Effector CD4-positive, alpha-beta T cell (primary cell): ENCODE data around the gene SPG11.
A peak's percentile ranks its signal among the peaks of the same experiment; 100 is the strongest.
"Not testable (repeated sequence)": the region's sequence is repeated elsewhere in the genome, so short reads cannot be mapped to it uniquely, and the experiment has no call there.

Source experiments
- DNase-seq: peaks from one replicate; pipeline ENCODE4 v3.0.0-alpha.2; 2020
- total RNA-seq: gene quantifications from one replicate; lab custom pipeline; 2026; lab: John Stamatoyannopoulos, UW

The SPG11 gene, protein sequence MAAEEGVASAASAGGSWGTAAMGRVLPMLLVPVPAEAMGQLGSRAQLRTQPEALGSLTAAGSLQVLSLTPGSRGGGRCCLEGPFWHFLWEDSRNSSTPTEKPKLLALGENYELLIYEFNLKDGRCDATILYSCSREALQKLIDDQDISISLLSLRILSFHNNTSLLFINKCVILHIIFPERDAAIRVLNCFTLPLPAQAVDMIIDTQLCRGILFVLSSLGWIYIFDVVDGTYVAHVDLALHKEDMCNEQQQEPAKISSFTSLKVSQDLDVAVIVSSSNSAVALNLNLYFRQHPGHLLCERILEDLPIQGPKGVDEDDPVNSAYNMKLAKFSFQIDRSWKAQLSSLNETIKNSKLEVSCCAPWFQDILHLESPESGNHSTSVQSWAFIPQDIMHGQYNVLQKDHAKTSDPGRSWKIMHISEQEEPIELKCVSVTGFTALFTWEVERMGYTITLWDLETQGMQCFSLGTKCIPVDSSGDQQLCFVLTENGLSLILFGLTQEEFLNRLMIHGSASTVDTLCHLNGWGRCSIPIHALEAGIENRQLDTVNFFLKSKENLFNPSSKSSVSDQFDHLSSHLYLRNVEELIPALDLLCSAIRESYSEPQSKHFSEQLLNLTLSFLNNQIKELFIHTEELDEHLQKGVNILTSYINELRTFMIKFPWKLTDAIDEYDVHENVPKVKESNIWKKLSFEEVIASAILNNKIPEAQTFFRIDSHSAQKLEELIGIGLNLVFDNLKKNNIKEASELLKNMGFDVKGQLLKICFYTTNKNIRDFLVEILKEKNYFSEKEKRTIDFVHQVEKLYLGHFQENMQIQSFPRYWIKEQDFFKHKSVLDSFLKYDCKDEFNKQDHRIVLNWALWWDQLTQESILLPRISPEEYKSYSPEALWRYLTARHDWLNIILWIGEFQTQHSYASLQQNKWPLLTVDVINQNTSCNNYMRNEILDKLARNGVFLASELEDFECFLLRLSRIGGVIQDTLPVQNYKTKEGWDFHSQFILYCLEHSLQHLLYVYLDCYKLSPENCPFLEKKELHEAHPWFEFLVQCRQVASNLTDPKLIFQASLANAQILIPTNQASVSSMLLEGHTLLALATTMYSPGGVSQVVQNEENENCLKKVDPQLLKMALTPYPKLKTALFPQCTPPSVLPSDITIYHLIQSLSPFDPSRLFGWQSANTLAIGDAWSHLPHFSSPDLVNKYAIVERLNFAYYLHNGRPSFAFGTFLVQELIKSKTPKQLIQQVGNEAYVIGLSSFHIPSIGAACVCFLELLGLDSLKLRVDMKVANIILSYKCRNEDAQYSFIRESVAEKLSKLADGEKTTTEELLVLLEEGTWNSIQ (N-terminal part only)
- total RNA-seq: 168 reads per million, percentile 90 among the genes with 10 or more reads in this experiment

GRCh38 chr15:44663410-44664308 is at the start of gene SPG11:
Gene SPG11 (minus strand): TSS chr15:44663662. CDS start chr15:44663647, 15 bp downstream.
- peak; percentile 91 for DNase-seq

- DNase-seq: peak; percentile 48
These were observed 49.0 kb upstream of the SPG11 start for GRCh38 chr15:44712346-44713005.

- peak; percentile 42 for DNase-seq
These were observed 48.4 kb upstream of the SPG11 start for GRCh38 chr15:44711743-44712345.

GRCh38 chr15:44711096-44711742 is 47.8 kb upstream of the SPG11 start, which contains the start of the genes B2M and PATL2:
Gene B2M (plus strand): TSS chr15:44711517. CDS start chr15:44711547, 30 bp downstream.
Gene PATL2 (minus strand): TSS chr15:44711323. CDS start chr15:44676490, 34,833 bp downstream.
- peak; percentile 92 for DNase-seq

- no peak for DNase-seq
These were observed 47.0 kb upstream of the SPG11 start for GRCh38 chr15:44710236-44711095.

DNA sequence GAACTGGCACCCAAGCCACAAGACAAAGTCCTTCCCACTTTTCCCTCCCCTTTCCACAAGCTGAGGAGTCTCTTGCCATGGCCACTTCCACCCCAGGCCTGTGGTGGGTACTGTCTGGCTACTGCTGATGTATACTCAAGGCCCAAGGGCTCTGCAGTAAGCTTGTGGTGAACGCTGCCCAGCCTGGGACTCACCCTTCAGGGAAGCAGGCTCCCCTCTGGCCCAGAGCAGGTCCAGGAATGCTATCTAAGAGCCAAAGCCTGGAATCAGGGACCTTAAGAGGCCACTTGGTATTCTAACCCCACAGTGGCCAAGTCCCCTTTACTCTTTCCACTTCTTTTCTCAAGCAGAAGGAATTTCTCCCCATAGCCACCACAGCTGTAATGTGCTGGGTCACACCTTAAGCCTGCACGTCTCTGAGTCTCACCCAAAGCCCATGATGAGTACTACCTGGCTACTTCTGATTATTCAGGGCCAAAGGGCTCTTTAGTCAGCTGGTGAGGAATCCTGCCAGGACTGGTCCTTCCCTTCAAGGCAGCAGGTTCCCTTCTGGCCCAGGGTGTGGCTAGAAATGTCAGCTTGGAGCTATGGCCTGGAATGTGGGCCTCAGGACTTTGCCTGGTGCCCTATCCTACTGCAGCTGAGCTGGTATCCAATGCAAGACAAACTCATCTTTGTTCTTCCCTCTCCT is 43.6 kb upstream of the SPG11 start:
- no peak for DNase-seq

DNA sequence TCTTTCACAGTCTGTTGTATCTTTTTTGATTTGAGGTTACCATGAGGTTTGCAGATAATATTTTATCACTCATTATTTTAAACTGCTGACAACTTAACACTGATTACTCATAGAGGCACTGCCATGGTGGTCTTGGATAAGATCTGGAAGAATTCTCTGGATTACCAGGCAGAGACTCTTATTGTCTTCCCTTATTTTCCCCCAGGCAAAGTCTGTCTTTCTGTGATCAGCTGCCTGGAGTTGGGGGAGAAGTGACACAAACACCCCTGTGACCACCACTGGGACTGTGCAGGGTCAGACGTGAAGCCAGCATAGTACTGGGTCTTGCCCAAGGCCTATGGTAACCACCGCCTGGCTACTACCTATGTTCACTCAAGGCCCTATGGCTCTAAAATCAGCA is 42.9 kb upstream of the SPG11 start:
- no peak for DNase-seq

DNA sequence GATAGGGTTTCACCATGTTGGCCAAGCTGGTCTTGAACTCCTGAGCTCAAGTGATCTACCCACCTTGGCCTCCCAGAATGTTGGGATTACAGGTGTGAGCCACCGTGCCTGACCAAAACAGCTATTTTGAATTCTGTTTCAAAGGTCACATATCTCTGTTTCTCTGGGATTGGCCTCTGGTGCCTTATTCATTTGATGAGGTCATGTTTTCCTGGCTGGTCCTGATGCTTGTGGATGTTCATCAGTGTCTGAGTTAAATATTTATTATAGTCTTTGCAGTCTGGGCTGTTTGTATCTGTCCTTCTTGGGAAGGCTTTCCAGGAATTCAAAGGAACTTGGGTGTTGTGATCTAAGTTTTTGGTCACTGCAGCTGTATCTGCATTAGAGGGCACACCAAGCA is 42.5 kb upstream of the SPG11 start:
- DNase-seq: no peak

GRCh38 chr15:44700676-44701075 is 37.2 kb upstream of the SPG11 start:
- not testable (repeated sequence) for DNase-seq

GRCh38 chr15:44698641-44699040 is 35.2 kb upstream of the SPG11 start:
- no peak for DNase-seq

GRCh38 chr15:44697014-44697413 is 33.6 kb upstream of the SPG11 start:
- DNase-seq: no peak

GRCh38 chr15:44695294-44695693 is 31.8 kb upstream of the SPG11 start:
- no peak for DNase-seq

- DNase-seq: no peak
These were observed 31.0 kb upstream of the SPG11 start for GRCh38 chr15:44694416-44694815.

- no peak for DNase-seq
These were observed 29.2 kb upstream of the SPG11 start for GRCh38 chr15:44692659-44693058.

DNA sequence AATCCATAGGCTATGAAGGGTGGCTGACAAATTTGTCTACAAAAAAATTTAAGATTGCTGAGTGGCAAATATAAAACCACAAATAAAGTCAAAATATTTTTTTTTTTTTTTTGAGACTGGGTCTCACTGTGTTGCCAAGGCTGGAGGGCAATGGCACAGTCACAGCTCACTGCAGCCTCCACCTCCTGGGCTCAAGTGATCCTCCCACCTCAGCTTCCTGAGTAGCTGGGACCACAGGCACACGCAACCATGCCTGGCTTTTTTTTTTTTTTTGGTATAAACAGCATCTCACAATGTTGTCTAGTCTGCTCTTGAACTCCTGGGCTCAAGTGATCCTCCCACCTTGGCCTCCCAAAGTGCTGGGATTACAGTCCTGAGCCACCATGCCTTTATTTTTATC is 26.8 kb upstream of the SPG11 start:
- DNase-seq: not testable (repeated sequence)

DNA sequence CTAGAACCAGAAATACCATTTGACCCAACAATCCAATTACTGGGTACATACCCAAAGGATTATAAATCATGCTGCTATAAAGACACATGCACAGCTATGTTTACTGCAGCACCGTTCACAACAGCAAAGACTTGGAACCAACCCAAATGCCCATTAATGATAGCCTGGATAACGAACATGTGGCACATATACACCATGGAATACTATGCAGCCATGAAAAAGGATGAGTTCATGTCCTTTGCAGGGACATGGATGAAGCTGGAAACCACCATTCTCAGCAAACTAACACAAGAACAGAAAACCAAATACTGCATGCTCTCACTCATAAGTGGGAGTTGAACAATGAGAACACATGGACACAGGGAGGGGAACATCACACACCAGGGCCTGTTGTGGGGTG is 25.9 kb upstream of the SPG11 start:
- DNase-seq: not testable (repeated sequence)

DNA sequence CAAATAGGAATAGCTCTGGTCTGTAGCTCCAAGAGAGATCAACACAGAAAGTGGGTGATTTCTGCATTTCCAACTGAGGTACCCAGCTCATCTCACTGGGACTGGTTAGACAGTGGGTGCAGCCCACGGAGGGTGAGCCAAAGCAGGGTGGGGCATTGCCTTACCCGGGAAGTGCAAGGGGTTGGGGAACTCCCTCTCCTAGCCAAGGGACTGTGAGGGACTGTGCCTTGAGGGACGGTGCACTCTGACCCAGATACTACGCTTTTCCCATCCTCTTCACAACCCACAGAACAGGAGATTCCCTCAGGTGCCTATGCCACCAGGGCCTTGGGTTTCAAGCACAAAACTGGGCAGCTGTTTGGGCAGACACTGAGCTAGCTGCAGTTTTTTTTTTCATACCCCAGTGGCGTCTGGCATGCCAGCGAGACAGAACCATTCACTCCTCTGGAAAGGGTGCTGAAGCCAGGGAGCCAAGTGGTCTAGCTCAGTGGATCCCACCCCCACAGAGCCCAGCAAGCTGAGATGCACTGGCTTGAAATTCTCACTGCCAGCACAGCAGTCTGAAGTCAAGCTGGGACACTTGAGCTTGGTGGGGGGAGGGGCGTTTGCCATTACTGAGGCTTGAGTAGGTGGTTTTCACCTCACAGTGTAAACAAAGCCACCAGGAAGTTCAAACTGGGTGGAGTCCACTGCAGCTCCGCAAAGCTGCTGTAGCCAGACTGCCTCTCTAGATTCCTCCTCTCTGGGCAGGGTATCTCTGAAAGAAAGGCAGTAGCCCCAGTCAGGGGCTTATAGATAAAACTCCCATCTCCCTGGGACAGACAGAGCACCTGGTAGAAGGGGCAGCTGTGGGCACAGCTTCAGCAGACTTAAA is 19.6 kb upstream of the SPG11 start:
- peak; percentile 64 for DNase-seq
